Heart left ventricle (tissue), 13 donors: ENCODE measurements around the gene OR6K2.

ENCODE experiments used
- POLR2A ChIP-seq, 2 donors: fragments of 450-650 bp; IDR thresholded peaks; one replicate each; pipeline ENCODE4 v1.6.1; 2017; ENCODE audit warnings: antibody characterized with exemption in 2 of 2, mild to moderate bottlenecking in 2 of 2, moderate library complexity in 2 of 2
- TF ChIP-seq, protein P1 (sequence below), 12 donors: fragments of 200-600 bp; sonication (generic) in 4 of 12; IDR thresholded peaks; one replicate each; pipeline versions ENCODE4 v1.5.0 to v1.8.0; 2018 to 2022; ENCODE audit warnings: antibody characterized with exemption in 12 of 12, mild to moderate bottlenecking in 5 of 12
- donor health status: ischemic (EF 13 %, LVEDD 7.1; RV severe dilation, severe dysfunction).
- donor health status: DM: no; HTN: yes; CAD: no.
- donor health status: DM: no; HTN: no; CAD: no.
- donor health status: ischemic (EF 25% LVEDD 6.9; RV normal size, moderate dysfunction).
- donor health status: ischemic (EF 25% LVEDD 5.7; RV mildly dilated, moderate dysfunction).
- donor health status: ischemic (EF 35%, LVEDD 5.7; RV mildly dilated, moderate dysfunction).
- donor health status: nonischemic (EF 11% LVEDD 7.7; RV severe dilation, severe dysfunction).
- donor health status: DM: yes; HTN: yes; CAD: no.
- donor health status: PGD.
- donor health status: ischemic (EF 29% LVEDD 5.4; RV normal size, mild dysfunction).
- donor health status: nonischemic (EF 23%, LVEDD 6.1; RV moderate dilation, normal function).

GRCh38 chr1:158654571-158654970, 45.9 kb downstream of the OR6K2 start:
- TF ChIP-seq POLR2A (IDR thresholded peaks at IDR 0.05), result no peak
- TF ChIP-seq, protein P1, sequence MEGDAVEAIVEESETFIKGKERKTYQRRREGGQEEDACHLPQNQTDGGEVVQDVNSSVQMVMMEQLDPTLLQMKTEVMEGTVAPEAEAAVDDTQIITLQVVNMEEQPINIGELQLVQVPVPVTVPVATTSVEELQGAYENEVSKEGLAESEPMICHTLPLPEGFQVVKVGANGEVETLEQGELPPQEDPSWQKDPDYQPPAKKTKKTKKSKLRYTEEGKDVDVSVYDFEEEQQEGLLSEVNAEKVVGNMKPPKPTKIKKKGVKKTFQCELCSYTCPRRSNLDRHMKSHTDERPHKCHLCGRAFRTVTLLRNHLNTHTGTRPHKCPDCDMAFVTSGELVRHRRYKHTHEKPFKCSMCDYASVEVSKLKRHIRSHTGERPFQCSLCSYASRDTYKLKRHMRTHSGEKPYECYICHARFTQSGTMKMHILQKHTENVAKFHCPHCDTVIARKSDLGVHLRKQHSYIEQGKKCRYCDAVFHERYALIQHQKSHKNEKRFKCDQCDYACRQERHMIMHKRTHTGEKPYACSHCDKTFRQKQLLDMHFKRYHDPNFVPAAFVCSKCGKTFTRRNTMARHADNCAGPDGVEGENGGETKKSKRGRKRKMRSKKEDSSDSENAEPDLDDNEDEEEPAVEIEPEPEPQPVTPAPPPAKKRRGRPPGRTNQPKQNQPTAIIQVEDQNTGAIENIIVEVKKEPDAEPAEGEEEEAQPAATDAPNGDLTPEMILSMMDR (IDR thresholded peaks at IDR 0.05), result no peak
